Subcutaneous abdominal adipose tissue (tissue), 5 donors: ENCODE data around the gene RAE1.

Source experiments
- H3K27ac ChIP-seq: one replicate; pipeline ENCODE4 v1.7.0; 2013; ENCODE audit warnings: low read depth, mild to moderate bottlenecking, inconsistent platforms, low read length, moderate library complexity
- H3K27me3 ChIP-seq, 5 donors: one replicate each; pipeline ENCODE4 v1.7.0; 2013; ENCODE audit warnings: low read length in 5 of 5, inconsistent platforms in 1 of 5; ENCODE audit not compliant: control insufficient read depth in 5 of 5, insufficient read depth in 4 of 5
- H3K36me3 ChIP-seq, 5 donors: one replicate each; pipeline ENCODE4 v1.7.0; 2013; ENCODE audit warnings: low read length in 5 of 5; ENCODE audit not compliant: control insufficient read depth in 5 of 5, insufficient read depth in 5 of 5
- H3K4me1 ChIP-seq, 5 donors: one replicate each; pipeline ENCODE4 v1.7.0; 2013; ENCODE audit warnings: low read length in 5 of 5, mild to moderate bottlenecking in 3 of 5, moderate library complexity in 1 of 5; ENCODE audit not compliant: control insufficient read depth in 5 of 5, insufficient read depth in 5 of 5
- H3K4me3 ChIP-seq, 5 donors: one replicate each; pipeline ENCODE4 v1.7.0; 2013; ENCODE audit warnings: low read length in 5 of 5, low read depth in 1 of 5
- H3K9ac ChIP-seq, 5 donors: one replicate each; pipeline ENCODE4 v1.7.0; 2013; ENCODE audit warnings: low read length in 5 of 5, mild to moderate bottlenecking in 4 of 5, moderate library complexity in 3 of 5
- H3K9me3 ChIP-seq, 5 donors: one replicate each; pipeline ENCODE4 v1.7.0; 2013; ENCODE audit warnings: low read length in 5 of 5; ENCODE audit not compliant: control insufficient read depth in 5 of 5
- donor health status: healthy.
- donor health status: healthy.
- donor health status: healthy.
- donor health status: healthy.
- donor health status: healthy.

The RAE1 gene

DNA sequence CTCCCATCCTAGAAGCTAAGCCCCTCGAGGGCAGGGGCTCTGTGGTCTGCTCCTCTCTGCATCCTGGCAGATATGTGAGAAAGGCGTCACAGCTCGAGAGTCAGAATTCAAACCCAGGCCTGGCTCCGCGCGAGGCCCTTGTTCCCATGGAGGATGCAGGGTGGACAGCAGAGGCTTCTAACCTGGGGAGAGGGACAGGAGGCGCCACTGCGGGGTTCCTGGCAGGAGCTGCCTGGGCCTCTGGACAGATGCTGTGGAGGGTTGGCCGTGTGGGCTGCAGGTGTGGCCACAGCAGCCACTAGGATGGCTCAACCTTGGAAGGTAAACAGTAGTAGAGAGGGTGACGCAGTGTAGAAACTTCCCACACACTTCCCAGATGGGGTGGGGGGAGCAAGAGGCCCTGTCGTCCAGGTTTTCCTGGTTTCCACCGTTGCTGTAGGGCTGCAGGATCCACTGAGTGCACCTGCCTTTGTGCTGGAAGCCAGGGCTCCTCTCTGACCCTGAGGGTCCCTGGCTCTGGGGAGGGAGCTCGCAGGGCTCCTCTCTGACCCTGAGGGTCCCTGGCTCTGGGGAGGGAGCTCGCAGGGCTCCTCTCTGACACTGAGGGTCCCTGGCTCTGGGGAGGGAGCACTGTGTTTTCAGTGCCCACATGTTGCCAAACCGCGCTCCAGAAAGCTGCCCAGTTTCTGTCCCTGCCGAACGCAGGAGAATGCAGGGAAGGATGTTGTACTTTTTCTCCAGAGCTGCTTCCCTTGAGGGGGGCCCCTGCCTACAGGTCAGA, 54.4 kb downstream of the RAE1 start:
- H3K27ac ChIP-seq: no peak overlapping the region
- no peaks in the 10 kb centered on the region for H3K9me3 ChIP-seq
- H3K27me3 ChIP-seq: no peaks in the 10 kb centered on the region
- H3K36me3 ChIP-seq: peaks cover 0 to 86% (median 62%) of the 10 kb centered on the region in 5 donors
- H3K4me1 ChIP-seq: peaks cover 0 to 1% (median 0%) of the 10 kb centered on the region in 5 donors
- no peak overlapping the region for H3K4me3 ChIP-seq
- H3K9ac ChIP-seq: no peak overlapping the region

DNA sequence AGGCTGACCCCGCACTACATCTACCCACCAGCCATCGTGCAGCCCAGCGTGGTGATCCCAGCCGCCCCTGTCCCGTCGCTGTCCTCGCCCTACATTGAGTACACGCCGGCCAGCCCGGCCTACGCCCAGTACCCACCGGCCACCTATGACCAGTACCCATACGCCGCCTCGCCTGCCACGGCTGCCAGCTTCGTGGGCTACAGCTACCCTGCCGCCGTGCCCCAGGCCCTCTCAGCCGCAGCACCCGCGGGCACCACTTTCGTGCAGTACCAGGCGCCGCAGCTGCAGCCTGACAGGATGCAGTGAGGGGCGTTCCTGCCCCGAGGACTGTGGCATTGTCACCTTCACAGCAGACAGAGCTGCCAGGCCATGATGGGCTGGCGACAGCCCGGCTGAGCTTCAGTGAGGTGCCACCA, 56.5 kb downstream of the RAE1 start:
- H3K9ac ChIP-seq: no peak overlapping the region
- no peak overlapping the region for H3K27ac ChIP-seq
- peaks cover 0 to 6% (median 0%) of the 10 kb centered on the region in 5 donors for H3K27me3 ChIP-seq
- H3K9me3 ChIP-seq: no peaks in the 10 kb centered on the region
- no peak overlapping the region for H3K4me3 ChIP-seq
- H3K36me3 ChIP-seq: peaks cover 0 to 66% (median 52%) of the 10 kb centered on the region in 5 donors
- no peaks in the 10 kb centered on the region for H3K4me1 ChIP-seq

DNA sequence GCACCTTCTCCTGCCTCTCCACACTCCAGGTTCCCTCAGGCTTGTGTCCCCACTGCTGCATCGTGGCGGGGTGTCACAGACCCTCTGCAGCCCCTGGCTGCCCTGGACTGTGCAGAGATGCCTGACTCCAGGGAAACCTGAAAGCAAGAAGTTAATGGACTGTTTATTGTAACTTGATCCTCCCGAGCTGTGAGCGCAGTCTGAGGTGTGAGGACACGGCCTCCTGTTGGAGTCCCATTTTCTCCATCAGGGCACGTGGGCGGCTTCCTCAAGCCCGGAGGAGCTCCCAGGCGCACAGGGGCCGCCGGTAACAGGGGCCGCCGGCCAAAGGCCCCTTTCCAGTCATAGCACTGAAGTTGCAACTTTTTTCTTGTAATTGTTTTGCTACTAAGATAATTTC, 57.1 kb downstream of the RAE1 start:
- no peak overlapping the region for H3K9ac ChIP-seq
- peaks cover 0 to 60% (median 47%) of the 10 kb centered on the region in 5 donors for H3K36me3 ChIP-seq

GRCh38 chr20:57408536-57409233, 57.6 kb downstream of the RAE1 start:
- no peak overlapping the region for H3K9ac ChIP-seq
- H3K27me3 ChIP-seq: peaks cover 0 to 7% (median 0%) of the 10 kb centered on the region in 5 donors
- no peaks in the 10 kb centered on the region for H3K4me1 ChIP-seq
- H3K4me3 ChIP-seq: no peak overlapping the region
- no peak overlapping the region for H3K27ac ChIP-seq
- peaks cover 0 to 54% (median 47%) of the 10 kb centered on the region in 5 donors for H3K36me3 ChIP-seq
- no peaks in the 10 kb centered on the region for H3K9me3 ChIP-seq

More for the DNA sequence above, 57.1 kb downstream of the RAE1 start:
- H3K27me3 ChIP-seq: peaks cover 0 to 7% (median 0%) of the 10 kb centered on the region in 5 donors
- no peak overlapping the region for H3K4me3 ChIP-seq
- no peaks in the 10 kb centered on the region for H3K9me3 ChIP-seq
- H3K4me1 ChIP-seq: no peaks in the 10 kb centered on the region
- no peak overlapping the region for H3K27ac ChIP-seq

DNA sequence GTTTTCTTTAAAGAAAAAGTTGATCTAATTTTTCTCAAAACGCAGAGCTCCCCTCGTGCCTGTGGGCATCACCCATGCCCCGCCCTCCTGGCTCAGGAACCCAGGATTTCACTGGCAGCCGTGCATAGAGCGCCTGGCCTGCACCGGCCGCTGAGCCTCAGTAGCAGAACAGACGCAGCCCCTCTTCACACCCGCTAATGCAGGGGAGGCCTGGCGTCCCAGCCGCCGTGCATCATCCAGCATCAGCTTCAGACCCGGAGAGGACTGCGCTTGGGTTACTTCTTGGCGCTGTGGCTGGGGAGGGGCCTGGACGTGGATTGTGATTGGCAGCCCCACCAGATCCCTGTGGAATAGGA, 58.2 kb downstream of the RAE1 start:
- Histone ChIP-seq H3K4me1 (no peaks in the 10 kb centered on the region), H3K4me3 (no peak overlapping the region), H3K36me3 (peaks cover 0 to 48% (median 42%) of the 10 kb centered on the region in 5 donors), H3K9me3 (no peaks in the 10 kb centered on the region), H3K9ac (no peak overlapping the region), H3K27ac (no peak overlapping the region), H3K27me3 (peaks cover 0 to 7% (median 0%) of the 10 kb centered on the region in 5 donors)

- Histone ChIP-seq H3K36me3 (peaks cover 0 to 43% (median 39%) of the 10 kb centered on the region in 5 donors), H3K27ac (no peak overlapping the region), H3K4me3 (no peak overlapping the region), H3K4me1 (no peaks in the 10 kb centered on the region), H3K9ac (no peak overlapping the region), H3K27me3 (peaks cover 0 to 7% (median 0%) of the 10 kb centered on the region in 5 donors), H3K9me3 (no peaks in the 10 kb centered on the region)
These were observed 58.8 kb downstream of the RAE1 start for GRCh38 chr20:57409672-57410397.

- H3K36me3 ChIP-seq: peaks cover 0 to 40% (median 36%) of the 10 kb centered on the region in 5 donors
- peaks cover 0 to 7% (median 0%) of the 10 kb centered on the region in 5 donors for H3K27me3 ChIP-seq
- no peak overlapping the region for H3K27ac ChIP-seq
- H3K9ac ChIP-seq: no peak overlapping the region
- no peak overlapping the region for H3K4me3 ChIP-seq
- H3K4me1 ChIP-seq: no peaks in the 10 kb centered on the region
- H3K9me3 ChIP-seq: no peaks in the 10 kb centered on the region
These were observed 59.4 kb downstream of the RAE1 start for GRCh38 chr20:57410398-57410920.

GRCh38 chr20:57410924-57411323, 59.9 kb downstream of the RAE1 start:
- H3K9me3 ChIP-seq: no peaks in the 10 kb centered on the region
- H3K4me3 ChIP-seq: no peak overlapping the region
- no peak overlapping the region for H3K27ac ChIP-seq
- H3K36me3 ChIP-seq: peaks cover 0 to 38% (median 32%) of the 10 kb centered on the region in 5 donors
- H3K9ac ChIP-seq: no peak overlapping the region
- H3K4me1 ChIP-seq: no peaks in the 10 kb centered on the region
- H3K27me3 ChIP-seq: peaks cover 0 to 8% (median 0%) of the 10 kb centered on the region in 5 donors

GRCh38 chr20:57411406-57412283, 60.6 kb downstream of the RAE1 start:
- no peak overlapping the region for H3K4me3 ChIP-seq
- H3K9me3 ChIP-seq: no peaks in the 10 kb centered on the region
- peaks cover 0 to 15% (median 0%) of the 10 kb centered on the region in 5 donors for H3K27me3 ChIP-seq
- no peak overlapping the region for H3K9ac ChIP-seq
- peaks cover 0 to 31% (median 25%) of the 10 kb centered on the region in 5 donors for H3K36me3 ChIP-seq
- no peak overlapping the region for H3K27ac ChIP-seq
- no peaks in the 10 kb centered on the region for H3K4me1 ChIP-seq
